SIG-M5 (cell line): ENCODE measurements around the gene FKBP1B.
"Not testable (repeated sequence)": the region's sequence is repeated elsewhere in the genome, so short reads cannot be mapped to it uniquely, and the experiment has no call there.

ENCODE experiments used
- DNase-seq: peaks from one replicate; lab custom pipeline; 2025; lab: John Stamatoyannopoulos, UW

Gene FKBP1B

GRCh38 chr2:24049485-24050021 is at the start of gene FKBP1B:
FKBP1B (plus strand) TSS chr2:24049741; CDS start chr2:24049850, 109 bp downstream.
- DNase-seq = no peak

GRCh38 chr2:24007693-24008092 is 41.8 kb upstream of the FKBP1B start:
- DNase-seq = no peak

DNA sequence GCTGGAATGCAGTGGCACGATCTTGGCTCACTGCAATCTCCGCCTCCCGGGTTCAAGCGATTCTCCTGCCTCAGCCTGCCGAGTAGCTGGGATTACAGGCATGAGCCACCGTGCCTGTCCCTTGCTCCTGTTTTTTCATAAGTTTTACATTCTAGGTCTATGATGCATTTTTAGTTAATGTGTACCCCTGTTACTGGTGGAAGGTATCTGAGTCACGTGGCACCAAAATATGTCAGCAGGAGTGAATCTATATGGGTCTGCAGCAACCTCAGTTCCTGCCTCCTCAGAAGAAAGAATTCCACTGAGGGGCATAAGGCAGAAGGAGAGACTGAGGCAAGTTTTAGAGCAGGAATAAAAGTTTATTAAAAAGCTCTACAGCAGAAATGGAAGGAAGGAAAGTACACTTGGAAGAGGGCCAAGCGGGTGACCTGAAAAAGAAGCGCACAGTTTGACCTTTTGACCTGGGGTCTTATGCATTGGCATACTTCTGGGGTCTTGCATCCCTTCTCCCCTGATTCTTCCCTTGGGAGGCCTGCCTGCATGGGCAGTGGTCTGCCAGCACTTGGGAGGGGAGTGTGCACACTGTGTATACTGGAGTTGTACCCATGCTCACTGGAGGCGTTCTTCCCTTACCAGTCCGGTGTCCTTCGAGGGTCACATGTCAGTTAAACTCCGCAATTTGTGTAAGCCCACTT is 40.7 kb upstream of the FKBP1B start:
- DNase-seq = no peak

DNA sequence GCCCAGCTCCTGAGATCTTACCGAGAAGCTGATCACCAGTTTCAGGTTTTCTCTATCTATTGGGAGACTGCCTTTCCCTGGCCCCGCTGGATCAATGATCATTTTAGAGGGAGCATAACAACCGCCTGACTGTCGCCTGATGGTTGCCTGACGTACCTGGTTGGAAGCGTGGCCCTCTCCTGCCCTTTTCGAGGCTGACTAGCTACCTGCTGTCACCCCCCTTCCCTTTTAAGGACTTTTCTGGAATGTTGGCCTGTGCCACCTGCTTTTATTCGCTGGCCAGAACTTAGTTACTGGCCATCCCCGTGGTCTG is 40.2 kb upstream of the FKBP1B start:
- DNase-seq = no peak

GRCh38 chr2:24009680-24010476 is 39.7 kb upstream of the FKBP1B start, which contains the start of gene MFSD2B:
MFSD2B (plus strand) TSS chr2:24010085; CDS start chr2:24010097, 12 bp downstream.
- no peak for DNase-seq

DNA sequence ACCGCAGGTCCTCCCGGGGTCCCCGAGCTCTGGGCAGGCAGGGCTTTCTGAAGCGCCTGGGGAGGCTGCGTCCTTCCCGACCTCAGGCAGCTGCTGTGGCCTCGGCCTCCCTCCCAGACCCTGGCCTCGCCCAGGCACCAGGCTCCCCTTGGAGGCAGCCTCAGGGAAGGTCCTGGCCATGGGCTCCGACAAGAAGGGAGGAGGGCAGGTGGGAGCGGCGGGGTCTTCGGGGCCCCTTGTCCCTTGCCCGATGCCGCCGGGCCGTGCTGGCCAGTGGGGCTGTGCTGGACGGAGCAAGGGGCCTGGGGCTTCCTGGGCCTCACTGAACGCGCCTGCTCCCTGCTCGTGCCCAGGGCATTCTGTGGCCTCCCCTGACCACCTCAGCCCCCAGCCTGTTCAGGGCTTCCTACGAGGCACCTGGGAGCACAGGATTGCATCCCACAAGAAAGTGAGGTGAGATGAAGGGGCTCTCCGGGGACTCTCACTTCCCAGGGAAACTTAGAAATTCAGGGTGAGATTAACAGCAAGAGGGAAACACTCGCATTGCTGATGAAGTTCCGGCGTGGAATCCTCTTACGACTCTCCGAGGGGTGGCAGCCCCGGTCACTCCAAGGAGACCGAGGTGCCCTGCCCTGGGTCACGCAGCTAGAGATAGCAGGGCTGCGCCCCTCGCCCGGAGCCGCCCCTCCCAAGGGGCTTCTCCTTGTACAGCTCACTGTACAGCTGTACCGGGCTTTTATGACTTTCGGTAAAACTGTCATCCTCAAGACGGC is 38.9 kb upstream of the FKBP1B start:
- DNase-seq = no peak

DNA sequence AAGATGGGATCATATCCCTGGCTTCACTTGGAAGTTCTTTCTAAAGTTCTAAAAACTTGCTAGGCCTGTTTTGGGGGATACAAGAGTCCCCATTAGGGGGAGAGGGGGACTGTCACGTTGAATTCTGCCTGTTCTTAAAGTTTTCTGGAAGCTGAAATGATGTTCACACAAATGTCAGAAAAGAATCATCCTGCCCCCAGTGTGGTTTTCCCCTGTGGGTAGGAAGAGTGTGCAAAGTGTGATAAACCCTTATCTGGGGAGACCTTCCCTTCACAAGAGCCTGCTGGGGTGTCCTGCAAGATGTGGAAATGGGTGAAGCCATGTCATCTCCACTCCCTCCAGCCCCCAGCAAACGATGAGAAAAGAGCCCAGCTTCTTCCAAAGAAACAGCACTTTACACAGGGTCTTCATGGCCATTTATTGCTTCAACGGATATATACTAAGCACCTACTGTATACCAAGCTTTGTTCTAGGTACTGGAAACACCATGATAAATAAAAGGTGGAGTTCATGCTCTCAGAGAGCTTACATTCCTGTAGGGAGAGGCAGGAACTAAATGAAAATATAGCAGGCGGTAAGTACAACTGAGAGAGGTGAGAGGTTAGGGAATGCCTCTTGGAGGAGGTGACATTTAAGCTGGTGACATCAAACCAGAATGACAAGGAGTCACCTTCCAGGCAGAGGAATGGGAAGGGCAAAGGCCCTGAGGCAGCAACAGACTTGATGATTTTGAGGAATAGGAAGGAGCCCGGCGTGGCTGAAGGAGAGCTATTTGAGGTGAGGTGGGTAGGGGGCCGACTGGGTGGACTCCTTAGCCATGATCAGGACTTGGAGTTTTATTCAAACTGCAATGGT is 38.1 kb upstream of the FKBP1B start:
- DNase-seq = no peak

GRCh38 chr2:24012521-24013188 is 36.9 kb upstream of the FKBP1B start:
- DNase-seq = no peak

DNA sequence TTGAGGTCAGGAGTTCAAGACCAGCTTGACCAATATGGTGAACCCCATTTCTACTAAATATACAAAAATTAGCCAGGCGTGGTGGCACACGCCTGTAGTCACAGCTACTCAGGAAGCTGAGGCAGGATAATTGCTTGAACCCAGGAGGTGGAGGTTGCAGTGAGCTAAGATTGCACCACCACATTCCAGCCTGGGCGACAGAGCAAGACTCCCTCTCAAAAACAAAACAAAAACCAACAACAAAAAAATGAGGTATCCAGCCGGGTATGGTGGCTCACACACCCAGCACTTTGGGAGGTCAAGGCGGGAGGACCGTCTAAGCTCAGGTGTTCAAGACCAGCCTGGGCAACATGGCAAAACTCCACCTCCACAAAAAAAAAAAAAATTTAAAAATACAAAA is 34.6 kb upstream of the FKBP1B start:
- not testable (repeated sequence) for DNase-seq

DNA sequence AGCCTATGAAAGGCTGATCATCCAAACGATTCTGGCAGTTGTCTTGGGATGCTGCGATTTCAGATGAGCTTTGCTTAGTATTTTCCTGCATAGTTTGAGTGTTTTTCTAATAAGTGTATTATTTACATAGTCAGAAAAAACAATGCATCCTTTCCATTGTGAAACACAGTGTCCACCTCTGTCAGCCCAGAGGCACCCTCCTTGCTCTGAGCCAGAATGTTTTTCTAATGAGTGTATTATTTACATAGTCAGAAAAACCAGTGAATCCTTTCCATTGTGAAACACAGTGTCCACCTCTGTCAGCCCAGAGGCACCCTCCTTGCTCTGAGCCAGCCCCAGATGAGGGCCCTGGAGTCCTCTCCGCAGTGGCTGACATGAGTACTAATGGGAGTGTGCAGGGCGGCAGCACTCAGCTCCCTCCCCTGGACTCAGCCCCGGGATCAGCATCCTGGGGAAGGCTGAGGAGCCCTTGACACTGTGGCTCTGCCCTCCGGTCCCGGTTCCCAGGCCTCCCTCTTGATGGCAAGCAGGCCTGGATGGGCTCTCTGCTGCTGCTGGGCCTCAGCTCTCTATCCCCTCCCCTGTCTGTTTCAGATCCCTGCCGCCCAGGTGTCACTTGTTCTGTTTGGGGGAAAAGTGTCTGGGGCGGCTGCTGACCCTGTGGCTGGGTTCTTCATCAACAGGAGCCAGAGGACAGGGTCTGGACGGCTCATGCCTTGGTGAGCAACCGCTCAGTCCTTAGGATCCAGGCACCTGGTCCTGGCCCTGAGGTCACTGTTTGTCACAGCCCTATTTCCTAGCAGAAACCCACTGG is 33.8 kb upstream of the FKBP1B start:
- no peak for DNase-seq

DNA sequence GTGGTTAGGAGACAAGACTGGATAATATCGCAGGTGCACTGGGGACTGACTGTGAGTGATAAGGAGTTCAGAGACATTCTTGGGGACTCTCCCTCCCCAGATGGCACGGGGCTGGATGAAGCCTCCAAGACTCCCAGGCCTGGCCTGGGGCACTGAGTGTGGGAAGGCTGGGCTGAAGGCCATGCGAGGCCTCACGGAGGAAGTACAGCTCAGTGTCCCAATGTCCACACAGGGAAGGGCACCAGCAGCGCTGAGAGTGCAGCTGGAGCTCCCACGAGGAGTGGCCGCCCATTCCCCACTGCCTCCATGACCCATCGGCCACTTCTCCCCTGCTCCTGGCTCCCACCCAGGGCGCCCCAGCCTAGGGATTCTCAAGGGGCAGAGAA is 33.2 kb upstream of the FKBP1B start:
- DNase-seq = no peak

DNA sequence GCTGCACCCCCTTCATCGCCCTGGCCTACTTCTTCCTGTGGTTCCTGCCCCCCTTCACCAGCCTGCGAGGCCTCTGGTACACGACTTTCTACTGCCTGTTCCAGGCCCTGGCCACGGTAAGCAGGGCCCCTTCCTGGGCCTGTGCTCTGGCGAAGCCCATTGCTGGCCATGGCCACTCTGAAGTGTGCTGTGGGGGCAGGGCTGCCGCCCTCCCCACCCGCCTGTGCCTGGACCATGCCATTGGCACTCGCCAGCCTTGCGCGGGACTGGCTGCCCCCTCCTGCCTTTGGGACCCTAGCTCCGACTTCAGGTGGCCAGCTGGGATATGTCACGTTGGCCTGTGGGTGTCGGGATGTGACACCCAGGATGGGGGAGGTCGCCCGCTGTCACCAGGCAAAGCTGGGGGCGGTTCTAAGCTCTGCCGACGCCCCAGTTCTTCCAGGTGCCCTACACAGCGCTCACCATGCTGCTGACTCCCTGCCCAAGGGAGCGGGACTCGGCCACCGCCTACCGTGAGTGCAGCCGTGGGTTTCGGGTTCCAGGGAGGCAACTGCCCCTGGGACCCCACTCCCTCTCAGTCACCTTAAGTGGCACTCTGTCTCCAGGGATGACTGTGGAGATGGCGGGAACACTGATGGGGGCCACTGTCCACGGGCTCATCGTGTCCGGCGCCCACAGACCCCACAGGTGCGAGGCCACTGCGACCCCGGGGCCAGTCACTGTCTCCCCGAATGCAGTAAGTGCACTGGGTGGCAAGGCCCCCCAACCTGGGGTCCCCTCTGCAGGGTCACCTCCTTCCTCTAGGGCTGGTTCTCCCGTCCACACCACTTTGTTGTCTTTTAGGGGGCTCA is 32.5 kb upstream of the FKBP1B start:
- DNase-seq = no peak

GRCh38 chr2:24017711-24018110 is 31.8 kb upstream of the FKBP1B start:
- DNase-seq = no peak

GRCh38 chr2:24018241-24018640 is 31.3 kb upstream of the FKBP1B start:
- no peak for DNase-seq

DNA sequence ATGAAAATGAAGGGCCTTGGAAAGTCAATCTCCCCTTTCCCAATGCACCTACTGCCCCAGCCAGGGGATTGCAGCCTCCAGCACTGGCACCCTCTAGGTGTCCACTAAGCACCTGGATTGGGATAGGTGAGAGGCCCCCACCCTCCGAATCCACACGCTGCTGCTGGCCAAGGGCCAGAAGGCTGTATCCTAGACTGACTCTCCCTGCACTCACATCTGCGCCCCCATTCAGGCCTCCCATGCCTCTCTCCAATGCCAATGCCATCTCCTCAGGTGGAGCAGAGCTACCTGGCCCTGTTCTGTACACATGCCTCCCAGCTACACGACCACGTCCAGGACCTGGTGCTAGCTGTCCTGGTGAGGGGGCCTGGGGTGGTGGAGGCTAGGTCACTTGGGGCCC is 29.8 kb upstream of the FKBP1B start:
- DNase-seq = no peak

DNA sequence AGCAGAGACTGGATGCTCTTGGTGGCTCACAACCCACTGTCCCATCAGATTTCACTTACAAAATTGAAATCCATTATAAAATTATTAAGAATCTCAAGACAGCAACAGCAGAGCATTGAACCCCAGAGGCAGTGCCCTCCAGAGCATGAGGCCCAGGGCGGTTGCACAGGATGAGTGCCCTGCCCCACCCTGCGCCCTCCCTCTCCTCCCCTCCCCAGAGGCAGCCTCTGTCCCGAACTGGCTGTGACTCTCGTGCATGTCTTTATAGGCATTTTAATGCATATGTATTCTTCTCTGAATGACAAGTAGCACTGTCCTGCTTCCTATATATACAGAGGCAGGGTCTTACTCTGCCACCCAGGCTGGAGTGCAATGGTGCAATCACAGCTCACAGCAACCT is 29.3 kb upstream of the FKBP1B start:
- DNase-seq = no peak

GRCh38 chr2:24021122-24021998 is 28.2 kb upstream of the FKBP1B start:
- DNase-seq = no peak

- DNase-seq = no peak
Observed at GRCh38 chr2:24022324-24022974, 27.1 kb upstream of the FKBP1B start.
